Measurements from ENCODE around the gene NAGLU. TPM values are rescaled to one million over a fixed set of nuclear protein-coding genes. Genes with fewer than 3 reads are reported as not detected.

Gene NAGLU
- polyA plus RNA-seq, 2 of the 4 experiments (the other 2 are of a cell fraction): 17.8 to 34.5 TPM

DNA sequence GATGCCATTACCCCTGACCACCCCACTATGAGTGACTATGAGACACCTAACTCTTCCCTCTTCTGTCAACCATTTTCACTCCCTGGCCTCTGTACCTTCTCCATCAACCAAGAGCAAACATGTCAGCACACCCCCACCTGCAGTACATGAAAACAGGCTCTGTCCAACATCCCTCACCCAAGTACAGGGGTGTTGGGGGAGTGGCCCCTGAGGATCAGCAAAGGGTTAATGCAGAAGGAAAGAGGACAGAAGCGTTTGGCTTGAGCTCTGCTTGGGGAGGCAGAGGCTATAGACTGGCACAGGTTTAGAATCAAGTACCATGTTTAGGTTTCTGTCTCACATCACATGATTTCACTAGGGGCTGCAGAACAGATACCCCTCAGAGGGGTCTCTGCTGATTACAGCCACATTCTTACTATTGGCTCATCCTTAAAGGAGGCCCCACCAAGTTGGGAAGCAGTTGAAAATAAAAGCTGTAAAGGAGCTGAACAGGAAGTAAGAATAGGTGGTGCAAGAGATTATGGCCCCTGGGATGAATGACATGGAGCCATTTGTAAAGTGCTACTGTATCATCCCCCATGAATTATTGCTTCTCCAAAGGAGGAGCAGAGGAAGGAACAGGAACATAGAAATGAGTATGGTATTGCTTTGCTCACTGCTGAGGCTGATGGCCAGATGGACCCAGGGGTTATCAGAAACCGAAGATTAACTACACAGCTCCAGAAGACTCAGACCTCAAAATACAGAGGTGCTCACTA lies 43.9 kb downstream of the NAGLU start:
- DNase-seq (ENCODE audit: low read depth in 1 of 2, low spot score in 1 of 2) (no peak), FAIRE-seq (no peak), ATAC-seq (no peak)
- no peak overlapping the region for H3K4me2 ChIP-seq
- WGBS (ENCODE audit: missing lambda C conversion rate): 78% methylated on average over 2 of the region's 2 CpGs
- H3K4me1 ChIP-seq: peaks cover 20% of the 10 kb centered on the region; the same call in 2 of the 3 replicates
- ChIA-PET POLR2A (no interaction called here), CTCF (interaction anchor here (2.7 to 15.8 kb wide), 13 partner anchors 10 to 243 kb away, joined by 9 to 394 read pairs (median 44); partner anchors contain the start of genes BECN1, CCR10, CNTNAP1 and COASY)
- H3K27ac ChIP-seq: no peak overlapping the region
- no peak overlapping the region for H3K4me3 ChIP-seq
- no peaks in the 10 kb centered on the region for H3K9me3 ChIP-seq
- no peak for TF ChIP-seq GATA3 (IDR thresholded peaks at IDR 0.05; ENCODE audit: borderline replicate concordance)
- TF ChIP-seq MAFK (IDR thresholded peaks at IDR 0.05; ENCODE audit: partially characterized antibody): no peak
- TF ChIP-seq BHLHE40 (IDR thresholded peaks at IDR 0.05; ENCODE audit: low read depth, low read length): no peak
- TF ChIP-seq EHMT2 (IDR thresholded peaks at IDR 0.05; ENCODE audit: low read depth): no peak
- no peak for TF ChIP-seq HOXB13 (CRISPR knock-in tag; IDR thresholded peaks at IDR 0.05; ENCODE audit: low read depth)
- no peak for TF ChIP-seq NPAS2 (CRISPR knock-in tag; IDR thresholded peaks at IDR 0.05; ENCODE audit: borderline replicate concordance)
- no peak for TF ChIP-seq ZFP36 (IDR thresholded peaks at IDR 0.05; ENCODE audit: borderline replicate concordance, partially characterized antibody)
- TF ChIP-seq, protein P1, sequence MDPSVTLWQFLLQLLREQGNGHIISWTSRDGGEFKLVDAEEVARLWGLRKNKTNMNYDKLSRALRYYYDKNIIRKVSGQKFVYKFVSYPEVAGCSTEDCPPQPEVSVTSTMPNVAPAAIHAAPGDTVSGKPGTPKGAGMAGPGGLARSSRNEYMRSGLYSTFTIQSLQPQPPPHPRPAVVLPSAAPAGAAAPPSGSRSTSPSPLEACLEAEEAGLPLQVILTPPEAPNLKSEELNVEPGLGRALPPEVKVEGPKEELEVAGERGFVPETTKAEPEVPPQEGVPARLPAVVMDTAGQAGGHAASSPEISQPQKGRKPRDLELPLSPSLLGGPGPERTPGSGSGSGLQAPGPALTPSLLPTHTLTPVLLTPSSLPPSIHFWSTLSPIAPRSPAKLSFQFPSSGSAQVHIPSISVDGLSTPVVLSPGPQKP (IDR thresholded peaks at IDR 0.05; ENCODE audit: low read depth, low read length): no peak
- TF ChIP-seq RFX5 (IDR thresholded peaks at IDR 0.05): no peak
- TF ChIP-seq PHF8 (IDR thresholded peaks at IDR 0.05; ENCODE audit: borderline replicate concordance, low read depth): no peak
- no peak for TF ChIP-seq NFE2L2 (conservative IDR thresholded peaks at IDR 0.05; ENCODE audit: low read length)
- TF ChIP-seq KDM1A (IDR thresholded peaks at IDR 0.05; ENCODE audit: low read depth): no peak
- no peak for TF ChIP-seq ZNF302 (CRISPR knock-in tag; IDR thresholded peaks at IDR 0.05)
- no peak for TF ChIP-seq CHD4 (IDR thresholded peaks at IDR 0.05; ENCODE audit: borderline replicate concordance)
- no peak for TF ChIP-seq HOXA7 (CRISPR knock-in tag; IDR thresholded peaks at IDR 0.05)

DNA sequence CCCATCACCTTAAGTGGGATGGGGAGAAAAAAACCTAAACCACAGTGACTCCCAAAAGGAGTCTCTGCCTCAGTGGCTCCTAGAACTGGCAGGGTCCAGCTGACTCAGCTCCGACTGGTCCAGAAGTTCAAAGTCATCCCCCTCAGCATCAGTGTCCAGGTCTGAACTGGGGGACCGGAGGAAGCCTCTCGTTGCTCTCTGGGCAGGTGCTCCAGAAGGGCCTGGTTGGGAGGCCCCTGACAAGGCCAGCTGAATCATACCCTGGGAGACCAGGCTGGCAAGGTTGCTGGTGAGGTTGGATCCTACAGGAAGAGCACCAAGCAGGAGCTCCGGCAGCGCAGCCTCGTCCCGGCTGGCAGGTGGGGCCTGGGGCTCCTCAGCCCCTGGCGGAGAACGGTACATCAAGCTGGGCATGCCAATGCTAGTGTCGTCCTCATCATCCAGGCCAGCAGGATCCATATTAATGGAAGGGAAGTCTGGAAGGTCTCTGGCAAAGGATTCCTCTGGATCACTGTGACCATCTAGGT lies 45.8 kb downstream of the NAGLU start:
- H3K27ac ChIP-seq: no peak overlapping the region
- POLR2A ChIA-PET: no interaction called here
- no peak for FAIRE-seq
- no peaks in the 10 kb centered on the region for H3K9me3 ChIP-seq
- H3K4me3 ChIP-seq: no peak overlapping the region
- 79% methylated on average over 5 of the region's 10 CpGs for WGBS (ENCODE audit: missing lambda C conversion rate)
- no peak overlapping the region for H3K4me2 ChIP-seq
- CTCF ChIA-PET: interaction anchor here (0.9 to 15.8 kb wide), 9 partner anchors 16 to 251 kb away, joined by 3 to 394 read pairs (median 4); partner anchors contain the start of genes BECN1, CCR10, COASY and MLX
- H3K4me1 ChIP-seq: peaks cover 8% of the 10 kb centered on the region; the same call in 2 of the 3 replicates
- ATAC-seq: no peak
- DNase-seq (ENCODE audit: low read depth in 1 of 2, low spot score in 1 of 2): no peak
- TF ChIP-seq NPAS2 (CRISPR knock-in tag; IDR thresholded peaks at IDR 0.05; ENCODE audit: borderline replicate concordance): no peak
- TF ChIP-seq HOXB5 (CRISPR knock-in tag; IDR thresholded peaks at IDR 0.05): no peak
- no peak for TF ChIP-seq RFX5 (IDR thresholded peaks at IDR 0.05)
- no peak for TF ChIP-seq FOSB (CRISPR knock-in tag; IDR thresholded peaks at IDR 0.05)
- TF ChIP-seq FOSL2 (IDR thresholded peaks at IDR 0.05): no peak
- TF ChIP-seq FOSL2 (CRISPR knock-in tag; IDR thresholded peaks at IDR 0.05): no peak

DNA sequence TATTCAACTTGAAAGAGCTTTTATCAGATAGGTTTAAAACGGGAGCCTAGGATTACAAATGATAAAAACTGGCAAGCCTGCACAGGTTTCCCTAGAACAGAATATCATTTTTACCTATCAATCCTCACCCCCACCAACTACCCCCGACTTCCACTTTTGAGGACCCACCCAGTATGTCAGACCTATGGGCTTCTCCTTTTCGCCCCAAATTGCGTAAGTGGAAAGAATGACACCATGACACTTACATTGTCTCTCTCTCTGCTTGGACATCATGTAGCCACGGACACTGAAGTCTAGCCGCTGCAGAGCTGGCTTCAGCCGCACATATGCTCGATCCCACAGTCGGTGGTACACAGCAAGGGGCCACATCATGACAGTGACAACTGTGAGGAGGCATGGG lies 48.8 kb downstream of the NAGLU start:
- ATAC-seq (no peak), DNase-seq (ENCODE audit: low read depth in 1 of 2, low spot score in 1 of 2) (no peak), FAIRE-seq (no peak)
- 84% methylated on average over 9 of the region's 9 CpGs for WGBS (ENCODE audit: missing lambda C conversion rate)
- Histone ChIP-seq H3K9me3 (no peaks in the 10 kb centered on the region), H3K27ac (no peak overlapping the region), H3K4me3 (no peak overlapping the region), H3K4me1 (no peaks in the 10 kb centered on the region), H3K4me2 (no peak overlapping the region)
- ChIA-PET CTCF (interaction anchor here (0.9 to 15.8 kb wide), 6 partner anchors 6 to 239 kb away, joined by 3 to 394 read pairs (median 13); partner anchors contain the start of genes BECN1, CCR10, PLEKHH3 and PSMC3IP), POLR2A (interaction anchor here (0.6 kb wide), 2 partner anchors 25 to 635 kb away, joined by 5 read pairs; partner anchors contain the start of gene TUBG1)
- TF ChIP-seq ESRRA (IDR thresholded peaks at IDR 0.05; ENCODE audit: borderline replicate concordance, low read length) (no peak), RFX5 (IDR thresholded peaks at IDR 0.05) (no peak), CHD2 (IDR thresholded peaks at IDR 0.05; ENCODE audit: low read length, partially characterized antibody) (no peak), PHF8 (IDR thresholded peaks at IDR 0.05; ENCODE audit: borderline replicate concordance, low read depth) (no peak), TP53 (CRISPR knock-in tag; IDR thresholded peaks at IDR 0.05) (no peak), JUNB (IDR thresholded peaks at IDR 0.05) (no peak), NPAS2 (CRISPR knock-in tag; IDR thresholded peaks at IDR 0.05; ENCODE audit: borderline replicate concordance) (no peak), GATA3 (IDR thresholded peaks at IDR 0.05; ENCODE audit: borderline replicate concordance) (no peak), ZFP36 (IDR thresholded peaks at IDR 0.05; ENCODE audit: borderline replicate concordance, partially characterized antibody) (no peak), CBX8 (IDR thresholded peaks at IDR 0.05) (no peak), ZNF302 (CRISPR knock-in tag; IDR thresholded peaks at IDR 0.05) (no peak)
- TF ChIP-seq, protein P2, sequence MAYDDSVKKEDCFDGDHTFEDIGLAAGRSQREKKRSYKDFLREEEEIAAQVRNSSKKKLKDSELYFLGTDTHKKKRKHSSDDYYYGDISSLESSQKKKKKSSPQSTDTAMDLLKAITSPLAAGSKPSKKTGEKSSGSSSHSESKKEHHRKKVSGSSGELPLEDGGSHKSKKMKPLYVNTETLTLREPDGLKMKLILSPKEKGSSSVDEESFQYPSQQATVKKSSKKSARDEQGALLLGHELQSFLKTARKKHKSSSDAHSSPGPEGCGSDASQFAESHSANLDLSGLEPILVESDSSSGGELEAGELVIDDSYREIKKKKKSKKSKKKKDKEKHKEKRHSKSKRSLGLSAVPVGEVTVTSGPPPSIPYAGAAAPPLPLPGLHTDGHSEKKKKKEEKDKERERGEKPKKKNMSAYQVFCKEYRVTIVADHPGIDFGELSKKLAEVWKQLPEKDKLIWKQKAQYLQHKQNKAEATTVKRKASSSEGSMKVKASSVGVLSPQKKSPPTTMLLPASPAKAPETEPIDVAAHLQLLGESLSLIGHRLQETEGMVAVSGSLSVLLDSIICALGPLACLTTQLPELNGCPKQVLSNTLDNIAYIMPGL (CRISPR knock-in tag; IDR thresholded peaks at IDR 0.05; ENCODE audit: borderline replicate concordance): no peak
- TF ChIP-seq, protein P1 (IDR thresholded peaks at IDR 0.05; ENCODE audit: low read depth, low read length): no peak
- TF ChIP-seq, protein P3, sequence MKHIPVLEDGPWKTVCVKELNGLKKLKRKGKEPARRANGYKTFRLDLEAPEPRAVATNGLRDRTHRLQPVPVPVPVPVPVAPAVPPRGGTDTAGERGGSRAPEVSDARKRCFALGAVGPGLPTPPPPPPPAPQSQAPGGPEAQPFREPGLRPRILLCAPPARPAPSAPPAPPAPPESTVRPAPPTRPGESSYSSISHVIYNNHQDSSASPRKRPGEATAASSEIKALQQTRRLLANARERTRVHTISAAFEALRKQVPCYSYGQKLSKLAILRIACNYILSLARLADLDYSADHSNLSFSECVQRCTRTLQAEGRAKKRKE (CRISPR knock-in tag; IDR thresholded peaks at IDR 0.05; ENCODE audit: low read depth): no peak

All from A549 (cell line).